Mesothelial cell of epicardium (in vitro differentiated cells): Measurements from ENCODE around the gene SMOC1. TPM values are rescaled to one million over a fixed set of nuclear protein-coding genes. Genes with fewer than 3 reads are reported as not detected.

Experiments used
- DNase-seq, 2 experiments: peaks; one replicate each; pipeline ENCODE4 v3.0.0; 2021; ENCODE audit warnings: low spot score in 2 of 2; ENCODE audit not compliant: unreplicated experiment in 2 of 2
- H3K27ac Mint-ChIP-seq: 2 replicates; pipeline ENCODE4 v1.8.0; 2021; ENCODE audit warnings: mixed read lengths
- H3K27me3 Mint-ChIP-seq: 2 replicates; pipeline ENCODE4 v1.8.0; 2021; ENCODE audit warnings: low read depth, mixed read lengths
- H3K36me3 Mint-ChIP-seq: 2 replicates; pipeline ENCODE4 v1.8.0; 2021; ENCODE audit warnings: mixed read lengths
- H3K4me1 Mint-ChIP-seq: 2 replicates; pipeline ENCODE4 v1.8.0; 2021; ENCODE audit warnings: mixed read lengths
- H3K4me3 Mint-ChIP-seq: 2 replicates; pipeline ENCODE4 v1.8.0; 2021; ENCODE audit warnings: mild to moderate bottlenecking, moderate library complexity, mixed read lengths
- H3K9me3 Mint-ChIP-seq: 2 replicates; pipeline ENCODE4 v1.8.0; 2021; ENCODE audit warnings: mixed read lengths
- total RNA-seq: library from RNA; stranded (reverse); gene quantifications from 3 replicates; pipeline ENCODE4 v1.2.1, GENCODE V29; 2021
- TF ChIP-seq, protein P1 (sequence below): fragments of 200-600 bp; sonication (generic); IDR thresholded peaks from one replicate; pipeline ENCODE4 v1.5.0; 2021; ENCODE audit warnings: antibody characterized with exemption; ENCODE audit not compliant: unreplicated experiment

Gene SMOC1
- total RNA-seq, 1 donor from 2014 or later = 1.5 TPM

DNA sequence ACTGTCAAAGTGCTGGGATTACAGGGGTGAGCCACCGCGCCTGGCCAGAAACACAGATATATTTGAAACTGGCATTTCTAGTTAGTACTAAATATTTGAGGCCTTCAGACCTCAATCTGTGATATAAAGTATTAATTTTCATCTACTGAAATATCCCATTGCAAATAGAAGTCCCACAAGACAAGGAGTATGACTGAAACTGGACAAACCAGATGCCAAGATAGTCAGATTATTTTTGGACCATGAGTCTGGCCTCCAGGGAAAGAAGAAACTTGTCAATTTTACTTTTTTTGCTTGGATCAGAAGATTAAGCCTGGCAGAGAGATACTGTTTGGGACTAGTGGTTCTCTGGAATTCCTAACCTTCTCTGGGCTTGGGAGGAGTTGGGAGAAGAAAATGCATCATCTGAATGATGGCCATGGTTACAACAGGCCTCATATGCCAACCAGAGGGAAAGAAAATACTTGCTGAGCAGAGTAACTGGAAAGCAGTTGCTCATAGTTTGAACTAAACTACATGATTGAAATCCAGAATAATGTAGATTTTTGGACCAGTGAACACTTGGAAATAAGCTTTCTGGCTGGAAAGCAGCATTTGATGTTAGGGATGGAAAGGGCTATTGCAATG is 2.9 kb upstream of the SMOC1 start:
- TF ChIP-seq, protein P1, sequence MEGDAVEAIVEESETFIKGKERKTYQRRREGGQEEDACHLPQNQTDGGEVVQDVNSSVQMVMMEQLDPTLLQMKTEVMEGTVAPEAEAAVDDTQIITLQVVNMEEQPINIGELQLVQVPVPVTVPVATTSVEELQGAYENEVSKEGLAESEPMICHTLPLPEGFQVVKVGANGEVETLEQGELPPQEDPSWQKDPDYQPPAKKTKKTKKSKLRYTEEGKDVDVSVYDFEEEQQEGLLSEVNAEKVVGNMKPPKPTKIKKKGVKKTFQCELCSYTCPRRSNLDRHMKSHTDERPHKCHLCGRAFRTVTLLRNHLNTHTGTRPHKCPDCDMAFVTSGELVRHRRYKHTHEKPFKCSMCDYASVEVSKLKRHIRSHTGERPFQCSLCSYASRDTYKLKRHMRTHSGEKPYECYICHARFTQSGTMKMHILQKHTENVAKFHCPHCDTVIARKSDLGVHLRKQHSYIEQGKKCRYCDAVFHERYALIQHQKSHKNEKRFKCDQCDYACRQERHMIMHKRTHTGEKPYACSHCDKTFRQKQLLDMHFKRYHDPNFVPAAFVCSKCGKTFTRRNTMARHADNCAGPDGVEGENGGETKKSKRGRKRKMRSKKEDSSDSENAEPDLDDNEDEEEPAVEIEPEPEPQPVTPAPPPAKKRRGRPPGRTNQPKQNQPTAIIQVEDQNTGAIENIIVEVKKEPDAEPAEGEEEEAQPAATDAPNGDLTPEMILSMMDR = no peak
- peaks cover 4% of the 10 kb centered on the region for H3K9me3 Mint-ChIP-seq
- H3K27ac Mint-ChIP-seq = no peak overlapping the region
- peaks cover 71% of the 10 kb centered on the region for H3K27me3 Mint-ChIP-seq
- H3K4me1 Mint-ChIP-seq = peaks cover 7% of the 10 kb centered on the region
- H3K4me3 Mint-ChIP-seq = no peak overlapping the region
- DNase-seq = no peak
- no peaks in the 10 kb centered on the region for H3K36me3 Mint-ChIP-seq

DNA sequence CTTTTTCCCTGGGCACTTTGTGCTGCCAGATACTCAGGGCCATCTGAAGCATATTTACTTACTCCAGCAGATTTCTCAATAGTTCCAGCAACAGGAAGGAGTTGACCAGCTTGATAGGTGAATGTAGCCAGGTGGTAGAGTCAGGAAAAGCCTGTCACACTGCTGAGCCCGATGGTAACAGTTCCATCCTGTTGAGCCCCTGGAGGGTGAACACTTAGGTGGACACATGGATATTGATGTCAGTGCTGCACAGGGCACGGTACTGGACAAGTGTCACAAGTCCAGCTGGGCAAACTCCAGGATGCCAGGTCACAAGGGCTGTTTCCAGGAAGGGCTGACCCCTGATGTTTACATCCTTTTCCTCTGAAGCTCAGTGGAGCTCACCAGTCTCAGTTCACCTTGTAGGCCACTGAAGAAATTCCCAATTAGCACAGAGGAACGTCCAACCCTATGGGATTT is 2.3 kb upstream of the SMOC1 start:
- Mint-ChIP-seq H3K4me1 (peaks cover 7% of the 10 kb centered on the region), H3K27me3 (peaks cover 76% of the 10 kb centered on the region), H3K27ac (no peak overlapping the region), H3K9me3 (peaks cover 4% of the 10 kb centered on the region), H3K4me3 (no peak overlapping the region), H3K36me3 (no peaks in the 10 kb centered on the region)
- no peak for DNase-seq
- TF ChIP-seq, protein P1 = no peak

DNA sequence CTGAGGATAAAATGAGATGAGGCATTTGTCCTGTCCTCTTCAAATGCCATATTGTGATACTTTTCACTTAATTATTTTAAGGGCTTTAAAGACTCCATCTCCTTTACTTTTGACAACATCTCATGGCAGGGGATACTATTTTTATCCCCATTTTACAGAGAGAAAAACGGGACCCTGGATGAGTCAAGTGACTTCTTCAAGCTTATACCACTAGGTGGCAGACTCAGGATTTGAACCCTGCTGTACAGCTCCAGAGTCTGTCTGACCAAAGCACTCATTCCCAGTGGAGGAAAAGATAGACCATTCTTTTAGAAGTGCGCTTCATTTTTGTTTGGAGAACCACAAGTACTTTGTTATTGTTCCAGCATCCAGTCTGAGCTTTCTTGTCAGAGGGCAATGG is 1.7 kb upstream of the SMOC1 start:
- no peak overlapping the region for H3K4me3 Mint-ChIP-seq
- no peaks in the 10 kb centered on the region for H3K36me3 Mint-ChIP-seq
- H3K27ac Mint-ChIP-seq = no peak overlapping the region
- TF ChIP-seq, protein P1 = peak; percentile 26
- no peak for DNase-seq
- peaks cover 79% of the 10 kb centered on the region for H3K27me3 Mint-ChIP-seq
- H3K9me3 Mint-ChIP-seq = peaks cover 4% of the 10 kb centered on the region
- H3K4me1 Mint-ChIP-seq = peaks cover 9% of the 10 kb centered on the region

DNA sequence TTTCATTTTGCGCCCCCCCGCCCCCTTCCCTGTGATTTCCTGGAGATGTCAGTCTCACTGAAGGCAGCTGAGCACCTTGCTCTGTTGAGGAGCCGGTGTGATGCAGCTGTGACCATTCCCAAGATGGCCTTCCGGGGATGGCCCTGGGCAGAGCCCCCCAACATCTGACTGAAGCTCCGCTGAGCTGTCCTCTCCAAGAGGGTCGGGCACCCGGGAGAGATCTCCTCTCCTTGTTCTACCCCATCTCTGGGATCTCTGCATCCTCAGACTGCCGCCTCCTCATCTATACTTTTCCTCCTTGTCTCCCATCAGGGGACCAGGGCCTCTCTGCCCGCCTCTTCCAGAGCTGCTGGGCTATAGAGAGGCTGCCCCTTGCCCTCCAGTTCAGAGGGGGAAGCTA is 965 bp upstream of the SMOC1 start:
- Mint-ChIP-seq H3K27me3 (peaks cover 80% of the 10 kb centered on the region), H3K36me3 (no peaks in the 10 kb centered on the region), H3K9me3 (peaks cover 4% of the 10 kb centered on the region), H3K4me3 (no peak overlapping the region), H3K27ac (no peak overlapping the region), H3K4me1 (peaks cover 9% of the 10 kb centered on the region)
- TF ChIP-seq, protein P1 = no peak
- DNase-seq = no peak

DNA sequence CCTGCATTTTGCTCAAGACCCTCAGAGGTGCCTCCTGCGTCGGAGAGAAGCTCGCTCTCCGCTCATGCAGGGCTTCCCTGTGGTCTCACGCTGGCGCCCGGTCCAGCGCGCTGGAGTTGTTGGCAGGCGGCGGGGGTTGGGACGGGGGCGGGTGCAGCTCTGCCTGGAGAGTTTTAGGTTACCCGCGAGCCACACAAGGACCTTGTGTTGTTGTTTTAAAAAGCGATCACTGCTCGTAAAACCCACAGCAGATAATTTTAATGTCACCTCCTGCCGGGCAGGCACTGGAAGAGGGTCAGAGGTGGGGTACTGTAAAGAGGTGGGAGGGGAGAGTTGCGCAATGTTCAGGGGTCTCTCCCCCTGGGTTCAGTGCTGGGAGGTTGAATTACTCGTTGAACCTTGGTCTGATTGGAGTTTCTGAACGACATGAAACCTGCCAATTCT is 850 bp downstream of the SMOC1 start:
- no peaks in the 10 kb centered on the region for H3K9me3 Mint-ChIP-seq
- TF ChIP-seq, protein P1 = no peak
- H3K4me3 Mint-ChIP-seq = peak overlapping the region; percentile 65
- DNase-seq = no peak
- H3K27ac Mint-ChIP-seq = no peak overlapping the region
- H3K27me3 Mint-ChIP-seq = peaks cover 88% of the 10 kb centered on the region
- peaks cover 9% of the 10 kb centered on the region for H3K4me1 Mint-ChIP-seq
- no peaks in the 10 kb centered on the region for H3K36me3 Mint-ChIP-seq
